ENCODE results near the gene SPSB2.

Gene SPSB2

GRCh38 chr12:6849976-6850560 lies 23.0 kb downstream of the SPSB2 start:
- DNase-seq: no peak

- DNase-seq: no peak
Observed at GRCh38 chr12:6849427-6849826, 23.7 kb downstream of the SPSB2 start.

- no peak for DNase-seq
Observed at GRCh38 chr12:6847676-6848075, 25.4 kb downstream of the SPSB2 start.

- no peak for DNase-seq
Observed at GRCh38 chr12:6846316-6846869, 26.7 kb downstream of the SPSB2 start.

- DNase-seq: no peak
Observed at GRCh38 chr12:6845395-6845794, 27.7 kb downstream of the SPSB2 start.

- no peak for DNase-seq
Observed at GRCh38 chr12:6843118-6843902, 29.8 kb downstream of the SPSB2 start.

GRCh38 chr12:6842075-6842474 lies 31.0 kb downstream of the SPSB2 start:
- no peak for DNase-seq

- DNase-seq: no peak
Observed at GRCh38 chr12:6840761-6841515, 32.2 kb downstream of the SPSB2 start, which contains the start of gene GNB3. TSS of gene GNB3 (plus strand) at chr12:6840925. CDS start at chr12:6841288, 363 bp downstream.

- DNase-seq: no peak
Observed at GRCh38 chr12:6840330-6840729, 32.8 kb downstream of the SPSB2 start.

GRCh38 chr12:6839482-6840201 lies 33.5 kb downstream of the SPSB2 start:
- DNase-seq: no peak

GRCh38 chr12:6838854-6839253 lies 34.2 kb downstream of the SPSB2 start:
- DNase-seq: no peak

- DNase-seq: no peak
Observed at GRCh38 chr12:6837370-6838060, 35.6 kb downstream of the SPSB2 start.

- DNase-seq: no peak
Observed at GRCh38 chr12:6836851-6837250, 36.3 kb downstream of the SPSB2 start.

- no peak for DNase-seq
Observed at GRCh38 chr12:6834873-6835272, 38.2 kb downstream of the SPSB2 start.

- no peak for DNase-seq
Observed at GRCh38 chr12:6834254-6834653, 38.8 kb downstream of the SPSB2 start.

- no peak for DNase-seq
Observed at GRCh38 chr12:6833189-6833890, 39.8 kb downstream of the SPSB2 start.

- DNase-seq: no peak
Observed at GRCh38 chr12:6832125-6832524, 41.0 kb downstream of the SPSB2 start.

GRCh38 chr12:6831450-6831995 lies 41.6 kb downstream of the SPSB2 start:
- DNase-seq: no peak

- no peak for DNase-seq
Observed at GRCh38 chr12:6830999-6831398, 42.1 kb downstream of the SPSB2 start.

- DNase-seq: no peak
Observed at GRCh38 chr12:6830286-6830890, 42.7 kb downstream of the SPSB2 start.

Data from NCI-H1694 treated with DMSO at 0.1 percent for 48 hours (cell line).